H1 (cell line): ENCODE measurements around the gene CFAP221. TPM values are rescaled to one million over a fixed set of nuclear protein-coding genes. Genes with fewer than 3 reads are reported as not detected.

Source experiments
- CTCF ChIA-PET: fragments of 300-600 bp; sonication (Branson Sonifier 250); formaldehyde crosslinking; loops from one replicate; lab custom pipeline; 2021; ENCODE audit not compliant: partially characterized antibody; lab: Charles Lee
- POLR2A ChIA-PET: fragments of 300-600 bp; sonication (Branson Sonifier 250); formaldehyde crosslinking; loops from one replicate; lab custom pipeline; 2021; ENCODE audit warnings: inconsistent platforms; ENCODE audit not compliant: partially characterized antibody; lab: Charles Lee
- DNase-seq, 2 experiments: peaks; one replicate each; pipeline versions ENCODE4 v3.0.0 to v3.0.0-alpha.2; 2010 to 2022; ENCODE audit warnings: low spot score in 2 of 2, low read depth in 1 of 2, mixed read lengths in 1 of 2
- FAIRE-seq: peaks from 2 replicates; lab custom pipeline; 2011; peaks lifted over from hg19 to GRCh38; lab: Jason Lieb, UNC
- H2AFZ ChIP-seq: 2 replicates; pipeline ENCODE4 v1.8.1; 2012; ENCODE audit warnings: low read length, inconsistent platforms
- H2AK5ac ChIP-seq: 2 replicates; pipeline ENCODE4 v1.6.1; 2013; ENCODE audit warnings: low read depth, low read length
- H2BK120ac ChIP-seq: replicated peaks from 2 replicates; pipeline ENCODE3; 2013; ENCODE audit warnings: low read depth, low read length, inconsistent platforms
- H2BK12ac ChIP-seq: 2 replicates; pipeline ENCODE4 v1.6.1; 2013; ENCODE audit warnings: low read depth, low read length
- H2BK15ac ChIP-seq: 2 replicates; pipeline ENCODE4 v1.6.1; 2013; ENCODE audit warnings: low read length
- H2BK20ac ChIP-seq: 2 replicates; pipeline ENCODE4 v1.6.1; 2013; ENCODE audit warnings: low read length
- H2BK5ac ChIP-seq: 2 replicates; pipeline ENCODE4 v1.6.1; 2013; ENCODE audit warnings: low read depth, low read length
- H3K14ac ChIP-seq: 2 replicates; pipeline ENCODE4 v1.6.1; 2013; ENCODE audit warnings: inconsistent platforms; ENCODE audit not compliant: insufficient read length
- H3K18ac ChIP-seq: 2 replicates; pipeline ENCODE4 v1.6.1; 2013; ENCODE audit warnings: low read length; ENCODE audit errors: extremely low read depth
- H3K23ac ChIP-seq: 2 replicates; pipeline ENCODE4 v1.6.1; 2013; ENCODE audit warnings: inconsistent platforms; ENCODE audit not compliant: insufficient read length
- H3K23me2 ChIP-seq: 2 replicates; pipeline ENCODE4 v1.6.1; 2013; ENCODE audit warnings: low read depth, low read length
- H3K27ac ChIP-seq: 2 replicates; pipeline ENCODE4 v1.6.1; 2011; ENCODE audit warnings: low read depth, low read length, inconsistent platforms
- H3K27me3 ChIP-seq, 4 experiments: replicated peaks in 1 of 4; 1 replicate in 1 of 4; 2 replicates in 3 of 4; pipeline versions ENCODE4 v1.6.1 to v1.8.1; 2011 to 2013; ENCODE audit warnings: low read length in 3 of 4, mild to moderate bottlenecking in 3 of 4, inconsistent platforms in 2 of 4, mixed read lengths in 2 of 4, moderate library complexity in 1 of 4; ENCODE audit not compliant: control insufficient read depth in 3 of 4, insufficient read depth in 3 of 4; ENCODE audit errors: extremely low read depth in 1 of 4
- H3K36me3 ChIP-seq, 4 experiments: 2 replicates each; pipeline versions ENCODE4 v1.6.1 to v1.8.1; 2011 to 2013; ENCODE audit warnings: mild to moderate bottlenecking in 4 of 4, low read length in 3 of 4, moderate library complexity in 2 of 4, control low read depth in 1 of 4, inconsistent platforms in 1 of 4; ENCODE audit not compliant: insufficient read depth in 4 of 4, control insufficient read depth in 2 of 4
- H3K4ac ChIP-seq: replicated peaks from 2 replicates; pipeline ENCODE3; 2013; ENCODE audit warnings: low read length, low read depth, mixed read lengths, inconsistent platforms; ENCODE audit not compliant: insufficient read length
- H3K4me1 ChIP-seq, 4 experiments: replicated peaks in 1 of 4; 1 replicate in 1 of 4; 2 replicates in 3 of 4; pipeline versions ENCODE4 v1.6.1 to v1.8.1; 2011 to 2013; ENCODE audit warnings: low read length in 3 of 4, inconsistent platforms in 2 of 4, mixed read lengths in 1 of 4; ENCODE audit not compliant: insufficient read depth in 4 of 4, control insufficient read depth in 3 of 4
- H3K4me2 ChIP-seq, 2 experiments: 2 replicates each; pipeline versions ENCODE4 v1.6.1 to v1.8.1; 2011 to 2013; ENCODE audit warnings: low read depth in 2 of 2, low read length in 2 of 2, control low read depth in 1 of 2, inconsistent platforms in 1 of 2, mild to moderate bottlenecking in 1 of 2; ENCODE audit not compliant: insufficient read depth in 1 of 2
- H3K4me3 ChIP-seq, 4 experiments: fragments of 200-600, 300-600 bp in 1 of 4; sonication (generic), shearing (Covaris generic), sonication (Bioruptor Twin) in 1 of 4; 2 replicates each; pipeline versions ENCODE4 v1.5.1 to v1.8.1; 2011 to 2016; ENCODE audit warnings: low read length in 4 of 4, low read depth in 3 of 4, control low read depth in 2 of 4, inconsistent platforms in 2 of 4, mild to moderate bottlenecking in 2 of 4, mixed read lengths in 1 of 4, moderate library complexity in 1 of 4; ENCODE audit not compliant: insufficient read depth in 2 of 4; ENCODE audit errors: extremely low read depth in 1 of 4
- H3K56ac ChIP-seq: replicated peaks from 2 replicates; pipeline ENCODE3; 2013; ENCODE audit warnings: low read depth, mild to moderate bottlenecking, mixed read lengths, low read length, inconsistent platforms; ENCODE audit not compliant: insufficient read length
- H3K79me1 ChIP-seq: 2 replicates; pipeline ENCODE4 v1.6.1; 2013; ENCODE audit warnings: low read depth, low read length, control low read depth
- H3K79me2 ChIP-seq, 2 experiments: 2 replicates each; pipeline versions ENCODE4 v1.6.1 to v1.8.1; 2012 to 2013; ENCODE audit warnings: low read length in 2 of 2, mild to moderate bottlenecking in 2 of 2, inconsistent platforms in 1 of 2; ENCODE audit not compliant: insufficient read depth in 2 of 2, control insufficient read depth in 1 of 2
- H3K9ac ChIP-seq, 4 experiments: replicated peaks in 1 of 4; 1 replicate in 1 of 4; 2 replicates in 3 of 4; pipeline versions ENCODE4 v1.6.1 to v1.8.1; 2011 to 2013; ENCODE audit warnings: low read depth in 3 of 4, low read length in 3 of 4, control low read depth in 2 of 4, mild to moderate bottlenecking in 2 of 4, moderate library complexity in 2 of 4, inconsistent platforms in 1 of 4; ENCODE audit errors: extremely low read depth in 1 of 4
- H3K9me3 ChIP-seq, 2 experiments: 2 replicates each; pipeline versions ENCODE4 v1.6.1 to v1.8.1; 2012 to 2013; ENCODE audit warnings: mild to moderate bottlenecking in 2 of 2, moderate library complexity in 2 of 2, control low read depth in 1 of 2, inconsistent platforms in 1 of 2, low read depth in 1 of 2, low read length in 1 of 2, mixed read lengths in 1 of 2; ENCODE audit not compliant: insufficient read depth in 2 of 2
- H4K20me1 ChIP-seq, 2 experiments: replicated peaks in 1 of 2; 2 replicates each; pipeline versions ENCODE3 to v1.8.1; 2011 to 2013; ENCODE audit warnings: inconsistent platforms in 2 of 2, low read length in 2 of 2, mild to moderate bottlenecking in 1 of 2; ENCODE audit not compliant: insufficient read depth in 2 of 2, control insufficient read depth in 1 of 2
- H4K5ac ChIP-seq: 2 replicates; pipeline ENCODE4 v1.6.1; 2013; ENCODE audit warnings: low read length, low read depth, mixed read lengths, inconsistent platforms; ENCODE audit not compliant: insufficient read length
- H4K8ac ChIP-seq: 2 replicates; pipeline ENCODE4 v1.8.0; 2013; ENCODE audit warnings: mild to moderate bottlenecking, moderate library complexity, low read length, inconsistent platforms; ENCODE audit not compliant: insufficient read depth; ENCODE audit errors: extremely low read depth
- H4K91ac ChIP-seq: replicated peaks from 2 replicates; pipeline ENCODE3; 2013; ENCODE audit warnings: low read length, mixed read lengths, inconsistent platforms; ENCODE audit not compliant: insufficient read length
- BCL11A ChIP-seq, 2 experiments: IDR thresholded peaks; one replicate each; pipeline ENCODE4 v1.6.1; 2011; ENCODE audit warnings: low read depth in 2 of 2, low read length in 2 of 2, mild to moderate bottlenecking in 2 of 2
- CHD2 ChIP-seq: IDR thresholded peaks from 2 replicates; pipeline ENCODE4 v1.6.1; 2012; ENCODE audit warnings: low read length, improper control_type of control experiment
- CTBP2 ChIP-seq: IDR thresholded peaks from 2 replicates; pipeline ENCODE4 v1.7.0; 2011; ENCODE audit warnings: borderline replicate concordance, mild to moderate bottlenecking, moderate library complexity, mixed read lengths, low read length; ENCODE audit not compliant: insufficient read depth, insufficient read length
- EP300 ChIP-seq, 2 experiments: IDR thresholded peaks; 1 replicate in 1 of 2; 2 replicates in 1 of 2; pipeline ENCODE4 v1.6.1; 2011 to 2012; ENCODE audit warnings: low read depth in 2 of 2, low read length in 2 of 2, mild to moderate bottlenecking in 2 of 2, borderline replicate concordance in 1 of 2, inconsistent platforms in 1 of 2, moderate library complexity in 1 of 2
- HDAC6 ChIP-seq: IDR thresholded peaks from one replicate; pipeline ENCODE4 v1.7.1; 2012; ENCODE audit warnings: low read depth, mild to moderate bottlenecking, inconsistent platforms, low read length, moderate library complexity
- RXRA ChIP-seq: IDR thresholded peaks from 2 replicates; pipeline ENCODE4 v1.6.1; 2011; ENCODE audit warnings: low read depth, mild to moderate bottlenecking, low read length, moderate library complexity; ENCODE audit not compliant: insufficient read depth
- SIN3A ChIP-seq, 2 experiments: IDR thresholded peaks in 1 of 2; conservative IDR thresholded peaks in 1 of 2; 2 replicates each; pipeline ENCODE4 v1.6.1; 2011 to 2012; ENCODE audit warnings: low read length in 2 of 2, improper control_type of control experiment in 1 of 2, low read depth in 1 of 2, mild to moderate bottlenecking in 1 of 2
- SP4 ChIP-seq: IDR thresholded peaks from 2 replicates; pipeline ENCODE4 v1.6.1; 2012; ENCODE audit warnings: low read length, inconsistent platforms
- SRF ChIP-seq: IDR thresholded peaks from 2 replicates; pipeline ENCODE4 v1.6.1; 2011; ENCODE audit warnings: mild to moderate bottlenecking, low read depth, low read length, moderate library complexity
- TBP ChIP-seq: IDR thresholded peaks from 2 replicates; pipeline ENCODE4 v1.6.1; 2011; ENCODE audit warnings: low read depth, low read length, improper control_type of control experiment
- TEAD4 ChIP-seq: IDR thresholded peaks from 2 replicates; pipeline ENCODE4 v1.6.1; 2012; ENCODE audit warnings: low read depth, low read length, inconsistent platforms, mixed read lengths
- WGBS, 2 experiments: shearing (Covaris generic) in 1 of 2; methylation state at CpG; one replicate each; pipeline versions ENCODE4 v1.1.6 to v1.1.7; 2013 to 2015; ENCODE audit warnings: low lambda C conversion rate in 2 of 2, mixed read lengths in 2 of 2, inconsistent platforms in 1 of 2, low coverage in 1 of 2, missing lambda C conversion rate in 1 of 2; ENCODE audit not compliant: insufficient replicate concordance in 2 of 2, insufficient coverage in 1 of 2, insufficient read length in 1 of 2; ENCODE audit errors: extremely low coverage in 1 of 2, missing lambda C conversion rate in 1 of 2; 5-methylcytosine and 5-hydroxymethylcytosine counted together
- polyA plus RNA-seq, 7 experiments: library from polyadenylated mRNA; depleted of rRNA in 3 of 7; stranded (reverse) in 5 of 7; unstranded in 2 of 7; fragments of >200 nt in 5 of 7; fragments of 200-250 nt in 2 of 7; gene quantifications; 1 replicate in 5 of 7; 2 replicates in 1 of 7; 4 replicates in 1 of 7; pipeline versions ENCODE4 v1.2.1 to v1.2.3, GENCODE V29; 2011 to 2013; ENCODE audit warnings: missing spikeins in 2 of 7, mixed read lengths in 2 of 7
- total RNA-seq: library from RNA; stranded (reverse); fragmentation: NEBNext Ultra II Directional; extraction: Animal tissue kit (Norgen Biotek cat#: 25700); gene quantifications from 2 replicates; pipeline ENCODE4 v1.2.1, GENCODE V29; 2021
- TF ChIP-seq, protein P1 (sequence below): IDR thresholded peaks from 2 replicates; pipeline ENCODE4 v1.6.1; 2012; ENCODE audit warnings: inconsistent platforms

Gene CFAP221
- total and polyA plus RNA-seq, 2 of the 8 experiments (the other 6 are each of a cell fraction or from before 2014, with no cell fraction given): 0.14 to 0.71 TPM

DNA sequence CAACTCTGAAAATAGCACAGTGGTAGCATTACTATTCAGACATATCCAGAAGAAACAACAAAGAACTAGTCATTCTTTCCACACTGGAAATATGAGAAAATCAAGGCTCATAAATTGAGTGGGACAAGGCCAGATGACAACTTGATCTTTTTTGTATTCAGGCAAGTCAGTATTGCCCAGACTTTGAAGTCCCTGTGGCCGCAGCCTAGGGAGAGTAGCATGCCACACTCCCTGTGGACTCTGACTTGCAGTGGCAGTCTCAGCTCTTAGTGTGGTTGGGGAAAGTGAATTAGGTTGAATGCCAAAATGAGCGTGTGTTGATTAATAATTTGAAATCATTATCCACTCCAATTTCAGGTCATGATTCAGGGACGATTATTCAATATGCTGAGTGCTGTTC is 81.0 kb downstream of the CFAP221 start:
- Histone ChIP-seq H3K36me3 (no peaks in the 10 kb centered on the region), H3K79me1 (no peaks in the 10 kb centered on the region), H3K27me3 (no peaks in the 10 kb centered on the region), H2AFZ (no peak overlapping the region), H3K56ac (no peak overlapping the region), H3K4me2 (no peak overlapping the region)
- WGBS, 2 experiments: 88% methylated on average over 3 of the region's 3 CpGs; no CpG with 5 or more reads in 1 of the 2 experiments
- no peak for TF ChIP-seq RXRA
- TF ChIP-seq SRF: no peak
- TF ChIP-seq BCL11A (IDR thresholded peaks at IDR 0.05; ENCODE audit: low read depth in 2 of 2, low read length in 2 of 2): no peak
- no peak for TF ChIP-seq EP300 (IDR thresholded peaks at IDR 0.05; ENCODE audit: borderline replicate concordance in 1 of 2, low read depth in 2 of 2, low read length in 2 of 2)
- TF ChIP-seq HDAC6: no peak
- no peak for TF ChIP-seq SP4
- no peak for TF ChIP-seq SIN3A (conservative IDR thresholded peaks at IDR 0.05 in 1 of 2, IDR thresholded peaks at IDR 0.05 in 1 of 2; ENCODE audit: low read depth in 1 of 2, low read length in 2 of 2)
- TF ChIP-seq CTBP2: no peak
- no peak for TF ChIP-seq CHD2
- no peak for TF ChIP-seq TEAD4
- TF ChIP-seq TBP: no peak
- TF ChIP-seq, protein P1, sequence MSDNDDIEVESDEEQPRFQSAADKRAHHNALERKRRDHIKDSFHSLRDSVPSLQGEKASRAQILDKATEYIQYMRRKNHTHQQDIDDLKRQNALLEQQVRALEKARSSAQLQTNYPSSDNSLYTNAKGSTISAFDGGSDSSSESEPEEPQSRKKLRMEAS: no peak
- TF ChIP-seq, all 59 proteins: peak for 0
- no peak overlapping the region for H3K27ac ChIP-seq
- no peak overlapping the region for H2BK120ac ChIP-seq
- H2BK5ac ChIP-seq: no peak overlapping the region
- DNase-seq (no peak), FAIRE-seq (no peak)
- no peak overlapping the region for H4K8ac ChIP-seq
- no peak overlapping the region for H2BK15ac ChIP-seq
- no peak overlapping the region for H3K14ac ChIP-seq
- H3K9ac ChIP-seq: no peak overlapping the region
- no peaks in the 10 kb centered on the region for H3K23me2 ChIP-seq
- H2BK12ac ChIP-seq: no peak overlapping the region
- no peak overlapping the region for H2BK20ac ChIP-seq
- no peaks in the 10 kb centered on the region for H3K79me2 ChIP-seq
- H4K91ac ChIP-seq: no peak overlapping the region
- no peak overlapping the region for H4K5ac ChIP-seq
- no peak overlapping the region for H3K4me3 ChIP-seq
- H4K20me1 ChIP-seq: no peaks in the 10 kb centered on the region
- no peak overlapping the region for H3K4ac ChIP-seq
- ChIA-PET POLR2A (no interaction called here), CTCF (interaction anchor here (1.6 to 1.7 kb wide), 2 partner anchors 106 to 109 kb away, joined by 4 to 5 read pairs; no protein-coding TSS in a partner anchor)
- no peaks in the 10 kb centered on the region for H3K9me3 ChIP-seq
- H3K23ac ChIP-seq: no peak overlapping the region
- no peak overlapping the region for H3K18ac ChIP-seq
- no peaks in the 10 kb centered on the region for H3K4me1 ChIP-seq
- H2AK5ac ChIP-seq: no peak overlapping the region
